Fibroblast of lung (primary cell): ENCODE data around the gene NAB1.

Experiments
- EZH2 ChIP-seq: IDR thresholded peaks from 2 replicates; pipeline ENCODE4 v1.5.1; 2012; ENCODE audit warnings: low read length, control low read depth, mild to moderate bottlenecking; ENCODE audit errors: missing control alignments
- TF ChIP-seq, protein P1 (sequence below), 2 donors: IDR thresholded peaks in 1 of 2; conservative IDR thresholded peaks in 1 of 2; 1 replicate in 1 of 2; 2 replicates in 1 of 2; pipeline ENCODE4 v1.5.1; 2011 to 2012; ENCODE audit warnings: low read length in 2 of 2, control low read depth in 1 of 2, inconsistent platforms in 1 of 2, low read depth in 1 of 2, mild to moderate bottlenecking in 1 of 2

DNA sequence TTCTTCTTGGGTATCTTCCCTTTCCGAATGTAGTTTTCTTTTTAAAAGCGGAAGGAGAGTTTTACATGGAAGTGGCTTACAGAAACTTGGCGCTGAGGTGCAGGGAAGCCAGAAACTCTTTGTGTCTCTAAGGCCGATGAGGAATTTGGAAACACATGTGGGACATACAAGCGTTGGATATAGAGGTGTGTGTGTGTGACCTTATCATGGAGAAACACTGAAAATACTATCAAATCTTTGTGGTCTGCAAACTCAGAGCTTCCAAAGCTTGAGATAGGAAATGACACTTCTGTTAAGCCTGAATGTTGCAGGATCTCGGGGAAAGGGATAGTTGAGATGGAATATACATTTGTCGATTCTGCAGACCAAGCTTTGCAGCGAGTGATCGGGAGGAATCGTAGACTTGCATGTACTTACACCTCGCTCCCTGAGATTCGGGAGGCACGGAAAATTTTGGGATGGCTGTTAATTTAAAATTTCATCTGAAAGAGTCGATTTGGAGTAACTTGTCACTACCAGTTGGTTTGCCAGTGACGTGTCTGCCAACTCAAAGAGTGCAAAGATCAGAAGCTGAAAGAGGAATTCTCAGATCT is 1.0 kb downstream of the NAB1 start:
- TF ChIP-seq, protein P1, sequence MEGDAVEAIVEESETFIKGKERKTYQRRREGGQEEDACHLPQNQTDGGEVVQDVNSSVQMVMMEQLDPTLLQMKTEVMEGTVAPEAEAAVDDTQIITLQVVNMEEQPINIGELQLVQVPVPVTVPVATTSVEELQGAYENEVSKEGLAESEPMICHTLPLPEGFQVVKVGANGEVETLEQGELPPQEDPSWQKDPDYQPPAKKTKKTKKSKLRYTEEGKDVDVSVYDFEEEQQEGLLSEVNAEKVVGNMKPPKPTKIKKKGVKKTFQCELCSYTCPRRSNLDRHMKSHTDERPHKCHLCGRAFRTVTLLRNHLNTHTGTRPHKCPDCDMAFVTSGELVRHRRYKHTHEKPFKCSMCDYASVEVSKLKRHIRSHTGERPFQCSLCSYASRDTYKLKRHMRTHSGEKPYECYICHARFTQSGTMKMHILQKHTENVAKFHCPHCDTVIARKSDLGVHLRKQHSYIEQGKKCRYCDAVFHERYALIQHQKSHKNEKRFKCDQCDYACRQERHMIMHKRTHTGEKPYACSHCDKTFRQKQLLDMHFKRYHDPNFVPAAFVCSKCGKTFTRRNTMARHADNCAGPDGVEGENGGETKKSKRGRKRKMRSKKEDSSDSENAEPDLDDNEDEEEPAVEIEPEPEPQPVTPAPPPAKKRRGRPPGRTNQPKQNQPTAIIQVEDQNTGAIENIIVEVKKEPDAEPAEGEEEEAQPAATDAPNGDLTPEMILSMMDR (conservative IDR thresholded peaks at IDR 0.05 in 1 of 2, IDR thresholded peaks at IDR 0.05 in 1 of 2; ENCODE audit: low read depth in 1 of 2, low read length in 2 of 2): no peak
- no peak for TF ChIP-seq EZH2
